Immature natural killer cell (primary cell): ENCODE measurements around the gene TLCD3B. TPM values are rescaled to one million over a fixed set of nuclear protein-coding genes. Genes with fewer than 3 reads are reported as not detected.

Experiments
- DNase-seq, 3 donors: peaks; one replicate each; pipeline ENCODE4 v3.0.0; 2022; ENCODE audit warnings: mixed read lengths in 1 of 3
- H3K27ac Mint-ChIP-seq, 6 donors: one replicate each; pipeline ENCODE4 v1.8.0; 2020; ENCODE audit warnings: mixed read lengths in 6 of 6, mild to moderate bottlenecking in 5 of 6, inconsistent platforms in 4 of 6, moderate library complexity in 3 of 6
- H3K27me3 Mint-ChIP-seq, 3 donors: one replicate each; pipeline ENCODE4 v1.8.0; 2020 to 2021; ENCODE audit warnings: low read depth in 3 of 3, mild to moderate bottlenecking in 3 of 3, mixed read lengths in 3 of 3, moderate library complexity in 3 of 3, inconsistent platforms in 1 of 3
- H3K36me3 Mint-ChIP-seq, 3 donors: one replicate each; pipeline ENCODE4 v1.8.0; 2020; ENCODE audit warnings: mixed read lengths in 3 of 3, inconsistent platforms in 2 of 3, mild to moderate bottlenecking in 2 of 3
- H3K4me1 Mint-ChIP-seq, 2 donors: one replicate each; pipeline ENCODE4 v1.8.0; 2020; ENCODE audit warnings: inconsistent platforms in 2 of 2, mild to moderate bottlenecking in 2 of 2, mixed read lengths in 2 of 2, moderate library complexity in 1 of 2
- H3K4me3 Mint-ChIP-seq, 5 donors: one replicate each; pipeline ENCODE4 v1.8.0; 2020; ENCODE audit warnings: mild to moderate bottlenecking in 5 of 5, mixed read lengths in 5 of 5, inconsistent platforms in 3 of 5, moderate library complexity in 3 of 5
- H3K9me3 Mint-ChIP-seq, 6 donors: one replicate each; pipeline ENCODE4 v1.8.0; 2020; ENCODE audit warnings: mild to moderate bottlenecking in 6 of 6, mixed read lengths in 6 of 6, inconsistent platforms in 4 of 6, moderate library complexity in 3 of 6
- polyA plus RNA-seq, 3 donors: library from polyadenylated mRNA; unstranded; fragments of 300-500 nt; fragmentation: Illumina TruSeq; gene quantifications; one replicate each; pipeline ENCODE4 v1.2.3, GENCODE V29; 2021

TLCD3B gene
- polyA plus RNA-seq, 3 donors from 2014 or later, result not detected

DNA sequence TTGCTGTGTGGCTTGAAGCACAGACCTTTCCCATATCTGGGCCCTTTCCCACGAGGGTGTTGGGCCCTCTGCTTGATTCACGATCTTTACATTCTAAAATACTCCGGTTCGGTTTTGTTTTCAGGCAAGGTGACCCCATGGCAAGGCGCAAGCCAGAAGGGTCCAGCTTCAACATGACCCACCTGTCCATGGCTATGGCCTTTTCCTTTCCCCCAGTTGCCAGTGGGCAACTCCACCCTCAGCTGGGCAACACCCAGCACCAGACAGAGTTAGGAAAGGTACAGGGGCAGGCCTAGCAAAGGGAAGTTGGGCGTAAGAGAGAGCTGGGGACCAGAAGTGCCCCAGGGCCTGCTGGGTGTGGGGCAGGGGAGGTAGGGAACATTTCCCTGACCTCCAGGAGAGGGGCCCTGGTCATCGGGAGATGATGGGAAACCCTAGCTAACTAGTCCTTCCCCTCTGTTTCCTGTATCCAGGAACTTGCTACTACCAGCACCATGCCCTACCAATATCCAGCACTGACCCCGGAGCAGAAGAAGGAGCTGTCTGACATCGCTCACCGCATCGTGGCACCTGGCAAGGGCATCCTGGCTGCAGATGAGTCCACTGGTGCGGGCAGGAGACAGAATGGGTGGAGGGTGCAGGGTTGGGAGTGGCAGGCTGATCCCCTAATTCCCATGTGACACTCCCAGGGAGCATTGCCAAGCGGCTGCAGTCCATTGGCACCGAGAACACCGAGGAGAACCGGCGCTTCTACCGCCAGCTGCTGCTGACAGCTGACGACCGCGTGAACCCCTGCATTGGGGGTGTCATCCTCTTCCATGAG, 35.9 kb upstream of the TLCD3B start:
- Mint-ChIP-seq H3K4me1 (peaks cover 30 to 38% of the 10 kb centered on the region in 2 donors), H3K27ac (peak overlapping the region; percentile 96 to 99 (median 98)), H3K27me3 (peaks cover 6 to 20% (median 13%) of the 10 kb centered on the region in 3 donors), H3K36me3 (peaks cover 7 to 26% (median 10%) of the 10 kb centered on the region in 3 donors), H3K4me3 (peak overlapping the region; percentile 98 to 99 (median 99)), H3K9me3 (no peaks in the 10 kb centered on the region)
- DNase-seq, result peak in 1 of 3 donors; percentile 29

DNA sequence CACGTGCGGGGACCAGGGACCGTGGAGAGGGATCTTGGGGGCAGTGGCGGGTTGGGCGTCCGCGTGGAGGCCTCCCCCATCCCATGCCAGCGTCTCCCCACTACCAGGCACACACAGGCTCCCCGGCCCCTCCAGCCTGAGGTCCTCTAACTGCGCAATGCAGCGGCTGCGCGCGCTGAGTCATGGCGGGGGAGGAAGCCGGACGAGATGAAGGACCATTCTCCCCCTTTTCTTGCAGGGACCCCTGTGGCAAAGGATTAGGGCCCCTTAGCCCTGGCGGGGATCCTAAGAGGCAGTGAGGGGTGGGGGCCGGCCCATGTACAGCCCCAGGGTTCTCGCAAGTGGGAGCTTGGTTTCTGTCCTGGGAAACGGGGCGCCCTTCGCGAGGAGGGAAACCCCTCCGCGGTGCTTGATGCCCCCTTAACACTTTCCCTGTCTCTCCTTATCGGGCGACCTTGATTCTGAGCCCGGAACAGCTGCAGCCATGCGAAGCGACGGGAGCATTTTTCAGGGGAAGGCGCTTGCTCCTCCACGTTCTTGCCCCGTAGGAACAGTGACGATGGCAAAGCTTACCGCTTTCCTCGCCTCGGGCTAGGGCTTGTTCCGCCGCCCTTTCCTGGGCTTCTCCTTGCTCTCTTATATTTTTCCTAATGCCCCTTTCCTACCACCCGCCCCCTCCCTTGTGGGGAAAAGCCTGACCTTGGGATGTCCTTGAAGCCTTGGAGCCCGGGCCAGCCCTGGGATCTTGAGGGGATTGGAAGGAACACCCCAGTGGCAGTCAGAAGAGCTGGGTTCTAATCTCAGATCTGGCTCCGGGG, 35.1 kb upstream of the TLCD3B start:
- Mint-ChIP-seq H3K4me1 (peaks cover 30 to 38% of the 10 kb centered on the region in 2 donors), H3K4me3 (peak overlapping the region; percentile 98 to 99 (median 99)), H3K9me3 (no peaks in the 10 kb centered on the region), H3K27me3 (peaks cover 6 to 20% (median 13%) of the 10 kb centered on the region in 3 donors), H3K27ac (peak overlapping the region; percentile 96 to 99 (median 98)), H3K36me3 (peaks cover 7 to 21% (median 8%) of the 10 kb centered on the region in 3 donors)
- no peak for DNase-seq

DNA sequence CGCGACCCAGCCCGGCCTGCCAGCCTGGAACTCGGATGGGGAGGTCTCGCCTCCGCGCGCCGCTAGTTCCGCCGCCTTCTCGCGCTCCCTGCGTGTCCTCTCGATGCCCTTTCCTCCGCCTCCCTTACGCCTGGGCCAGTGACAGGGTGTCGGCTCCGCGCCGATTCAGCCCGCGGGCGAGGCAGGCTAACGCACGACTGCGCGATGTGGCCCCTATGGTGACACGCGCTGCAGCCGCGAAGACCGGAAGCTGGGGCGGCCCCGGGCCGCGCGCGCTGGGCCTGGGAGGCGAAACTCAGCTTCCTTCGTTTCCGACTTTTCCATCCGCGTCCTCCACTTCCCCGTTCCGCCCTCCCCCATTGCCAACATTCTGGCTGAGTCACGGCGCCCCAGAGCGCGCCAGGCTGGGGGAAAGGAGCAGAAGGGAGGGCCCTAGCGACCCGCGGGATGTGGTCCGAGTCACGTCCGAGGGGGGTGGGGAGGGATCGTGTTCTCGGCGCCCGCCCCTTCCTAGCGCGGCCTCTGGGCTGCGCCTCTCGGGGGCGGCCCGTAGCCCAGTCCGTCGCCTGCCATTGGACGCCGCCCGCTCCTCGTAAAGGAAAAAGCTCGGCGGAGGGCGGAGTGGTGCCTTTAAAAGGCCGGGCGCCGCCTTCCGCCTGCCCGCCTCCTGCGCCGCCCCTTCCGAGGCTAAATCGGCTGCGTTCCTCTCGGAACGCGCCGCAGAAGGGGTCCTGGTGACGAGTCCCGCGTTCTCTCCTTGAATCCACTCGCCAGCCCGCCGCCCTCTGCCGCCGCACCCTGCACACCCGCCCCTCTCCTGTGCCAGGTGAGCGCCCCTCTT, 34.3 kb upstream of the TLCD3B start, which contains the start of gene ALDOA:
Gene ALDOA (plus strand): TSS at position 659 of the 841 bp plus-strand sequence. CDS start 1,138 bp downstream, outside the sequence.
- peak within 1 kb of the TSS; percentile 96 to 99 (median 98) for H3K27ac Mint-ChIP-seq
- H3K27me3 Mint-ChIP-seq, result peaks cover 6 to 20% (median 13%) of the 10 kb centered on the region in 3 donors
- DNase-seq, result peak; percentile 95 to 97 (median 97)
- H3K4me1 Mint-ChIP-seq, result peaks cover 30 to 38% of the 10 kb centered on the region in 2 donors
- no peaks in the 10 kb centered on the region for H3K9me3 Mint-ChIP-seq
- peak within 1 kb of the TSS; percentile 98 to 99 (median 99) for H3K4me3 Mint-ChIP-seq
- H3K36me3 Mint-ChIP-seq, result peaks cover 7 to 17% (median 8%) of the 10 kb centered on the region in 3 donors

DNA sequence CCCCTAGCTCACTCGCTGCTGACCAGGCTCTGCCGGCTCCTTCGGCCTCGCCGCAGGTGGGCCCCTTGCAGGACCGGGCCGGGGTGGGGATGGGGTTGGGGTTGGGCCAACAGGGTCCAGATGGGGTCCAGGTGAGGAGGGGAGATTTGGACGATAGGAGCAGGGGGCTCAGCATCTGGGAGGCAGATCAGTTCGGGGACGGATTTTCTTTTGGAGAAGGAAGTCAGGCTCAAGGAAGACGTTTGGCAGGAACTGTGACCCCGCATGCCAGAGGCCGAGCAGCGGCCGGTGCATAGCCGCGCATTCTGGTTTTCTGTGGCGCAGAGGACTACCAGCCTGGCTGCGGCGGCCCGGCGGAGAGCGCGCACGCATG, 33.6 kb upstream of the TLCD3B start:
- peaks cover 6 to 20% (median 13%) of the 10 kb centered on the region in 3 donors for H3K27me3 Mint-ChIP-seq
- H3K4me3 Mint-ChIP-seq, result peak overlapping the region; percentile 98 to 99 (median 99)
- H3K36me3 Mint-ChIP-seq, result peaks cover 7 to 15% (median 8%) of the 10 kb centered on the region in 3 donors
- peak overlapping the region; percentile 96 to 100 (median 98) for H3K27ac Mint-ChIP-seq
- no peak for DNase-seq
- peaks cover 30 to 38% of the 10 kb centered on the region in 2 donors for H3K4me1 Mint-ChIP-seq
- H3K9me3 Mint-ChIP-seq, result no peaks in the 10 kb centered on the region

DNA sequence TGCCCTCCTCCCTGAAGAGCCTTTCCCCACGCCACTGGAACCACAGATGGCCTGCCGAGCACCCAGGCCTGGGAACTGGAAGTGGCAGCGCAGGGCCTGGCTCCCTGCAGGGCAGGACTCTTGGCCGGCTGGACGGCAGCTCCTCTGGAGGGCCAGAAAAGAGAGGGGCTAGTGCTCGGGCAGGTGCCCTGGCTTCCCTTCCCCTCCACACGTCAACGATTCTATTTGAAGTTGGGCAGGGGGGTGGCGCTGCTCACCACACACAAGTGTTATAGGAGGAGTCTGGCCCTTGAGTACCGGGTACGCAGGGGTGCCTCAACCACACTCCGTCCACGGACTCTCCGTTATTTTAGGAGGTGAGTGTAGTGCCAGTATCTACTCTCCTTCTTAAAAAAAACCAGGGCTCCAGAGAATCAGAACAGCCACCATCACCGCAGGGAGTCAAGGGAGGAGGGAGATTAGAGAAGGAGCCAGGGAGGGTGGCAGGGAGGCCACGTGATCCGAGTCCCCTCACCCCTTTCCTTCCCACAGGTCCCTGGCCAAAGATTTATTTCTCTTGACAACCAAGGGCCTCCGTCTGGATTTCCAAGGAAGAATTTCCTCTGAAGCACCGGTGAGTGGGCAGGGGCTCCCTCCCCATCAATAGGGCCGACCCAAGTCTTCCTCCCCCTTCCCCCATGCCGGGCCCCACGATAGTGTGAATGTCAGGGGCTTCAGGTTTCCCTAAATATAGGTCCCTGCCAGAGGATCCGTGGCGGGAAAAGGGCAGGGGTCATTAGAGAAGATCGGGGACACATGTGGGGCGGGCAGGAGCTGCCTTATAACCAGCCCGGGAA, 33.0 kb upstream of the TLCD3B start:
- Mint-ChIP-seq H3K36me3 (peaks cover 7 to 15% (median 8%) of the 10 kb centered on the region in 3 donors), H3K9me3 (no peaks in the 10 kb centered on the region), H3K4me3 (peak overlapping the region; percentile 98 to 99 (median 99)), H3K27me3 (peaks cover 6 to 20% (median 13%) of the 10 kb centered on the region in 3 donors), H3K27ac (peak overlapping the region; percentile 95 to 100 (median 98)), H3K4me1 (peaks cover 30 to 35% of the 10 kb centered on the region in 2 donors)
- peak; percentile 66 to 71 (median 66) for DNase-seq

DNA sequence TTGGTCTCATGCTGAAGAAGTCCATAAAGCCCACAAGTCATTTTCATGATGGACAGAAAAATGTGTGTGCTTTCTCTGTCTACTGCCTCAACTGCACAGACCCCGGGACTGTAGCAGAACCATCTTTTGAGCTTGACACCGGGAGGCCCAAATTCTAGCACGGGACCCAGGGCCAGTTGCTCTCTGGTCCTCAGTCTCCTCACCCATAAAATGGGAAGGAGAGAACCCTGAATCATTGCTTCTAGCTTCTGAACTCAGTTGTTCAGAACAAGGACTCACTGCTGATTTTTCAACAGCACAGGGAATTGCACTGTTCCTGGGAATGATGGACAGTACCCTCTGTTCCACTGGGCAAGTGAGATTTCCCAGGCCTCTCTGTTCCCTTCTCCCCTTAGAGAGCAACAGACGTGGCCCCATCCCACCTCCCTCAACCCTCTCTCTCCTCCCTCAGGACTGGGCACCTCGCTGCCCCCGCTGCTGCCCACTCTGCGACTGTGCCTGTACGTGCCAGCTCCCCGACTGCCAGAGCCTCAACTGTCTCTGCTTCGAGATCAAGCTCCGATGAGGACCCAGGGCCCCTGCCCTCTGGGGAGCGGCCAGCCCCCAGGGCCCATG, 32.3 kb upstream of the TLCD3B start:
- H3K27ac Mint-ChIP-seq, result peak overlapping the region; percentile 95 to 100 (median 98)
- no peak for DNase-seq
- peaks cover 6 to 18% (median 13%) of the 10 kb centered on the region in 3 donors for H3K27me3 Mint-ChIP-seq
- peaks cover 24 to 32% of the 10 kb centered on the region in 2 donors for H3K4me1 Mint-ChIP-seq
- H3K4me3 Mint-ChIP-seq, result peak overlapping the region; percentile 98 to 99 (median 99)
- no peaks in the 10 kb centered on the region for H3K9me3 Mint-ChIP-seq
- peaks cover 3 to 10% (median 7%) of the 10 kb centered on the region in 3 donors for H3K36me3 Mint-ChIP-seq

DNA sequence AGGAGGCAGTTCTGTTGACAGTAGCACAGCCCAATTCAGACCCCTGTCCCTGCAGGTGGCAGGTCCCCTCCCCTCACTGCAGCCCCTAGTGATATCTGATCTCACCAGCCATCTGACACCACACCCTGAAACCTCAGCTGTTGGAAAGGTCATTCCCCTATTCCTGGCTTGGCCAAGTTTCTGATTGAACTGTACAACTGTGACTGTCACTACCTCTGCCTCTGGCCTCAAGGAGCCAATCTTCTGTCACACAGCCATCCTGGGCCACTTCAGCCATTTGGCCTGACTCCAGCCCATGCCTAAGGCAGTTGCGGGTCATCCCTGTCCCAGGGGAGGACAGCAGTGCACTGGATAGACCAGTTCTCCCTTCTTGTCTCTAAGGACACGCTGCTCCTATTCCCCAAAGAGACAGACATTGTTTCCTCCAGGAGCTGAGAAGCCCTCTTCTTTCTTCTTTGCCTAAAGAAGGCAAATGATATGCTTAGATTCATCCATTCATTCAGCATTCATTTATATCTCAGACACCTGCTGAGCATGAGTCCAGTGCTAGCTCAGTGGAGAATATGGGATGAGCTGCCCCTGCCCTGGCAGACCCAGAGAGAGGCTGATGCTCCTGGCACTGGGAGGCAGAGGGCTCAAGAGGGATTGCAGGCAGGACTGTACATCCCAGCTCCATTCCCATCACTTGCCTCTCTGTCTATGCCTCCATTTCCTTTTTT, 29.9 kb upstream of the TLCD3B start:
- H3K36me3 Mint-ChIP-seq, result no peaks in the 10 kb centered on the region
- H3K27me3 Mint-ChIP-seq, result peaks cover 6 to 16% (median 13%) of the 10 kb centered on the region in 3 donors
- DNase-seq, result no peak
- H3K27ac Mint-ChIP-seq, result peak overlapping the region in 1 of 6 donors; percentile 63
- peaks cover 8 to 14% of the 10 kb centered on the region in 2 donors for H3K4me1 Mint-ChIP-seq
- H3K9me3 Mint-ChIP-seq, result no peaks in the 10 kb centered on the region
- H3K4me3 Mint-ChIP-seq, result no peak overlapping the region

DNA sequence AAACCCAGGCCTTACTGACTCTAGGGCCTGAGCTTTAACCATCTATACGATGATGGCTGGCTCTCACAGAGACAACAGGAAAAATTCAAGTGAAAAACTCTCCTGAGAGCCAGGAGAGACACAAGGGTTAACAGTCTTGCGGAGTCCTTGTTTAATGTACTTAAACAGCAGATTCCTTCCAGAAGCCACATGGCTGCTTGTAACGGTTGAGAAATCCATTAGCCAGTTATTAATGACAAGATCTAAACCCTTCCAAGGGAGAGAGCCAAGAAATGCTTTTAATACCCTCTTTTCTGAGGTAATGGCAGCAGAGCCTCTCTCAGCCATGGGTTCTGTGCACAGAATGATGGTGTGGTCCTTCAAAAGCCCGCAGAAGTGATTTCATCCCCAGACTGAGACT, 29.3 kb upstream of the TLCD3B start:
- Mint-ChIP-seq H3K27ac (peak overlapping the region in 1 of 6 donors; percentile 63), H3K4me1 (peaks cover 8 to 12% of the 10 kb centered on the region in 2 donors), H3K27me3 (peaks cover 6 to 12% (median 10%) of the 10 kb centered on the region in 3 donors), H3K4me3 (no peak overlapping the region), H3K9me3 (no peaks in the 10 kb centered on the region), H3K36me3 (no peaks in the 10 kb centered on the region)
- DNase-seq, result no peak

DNA sequence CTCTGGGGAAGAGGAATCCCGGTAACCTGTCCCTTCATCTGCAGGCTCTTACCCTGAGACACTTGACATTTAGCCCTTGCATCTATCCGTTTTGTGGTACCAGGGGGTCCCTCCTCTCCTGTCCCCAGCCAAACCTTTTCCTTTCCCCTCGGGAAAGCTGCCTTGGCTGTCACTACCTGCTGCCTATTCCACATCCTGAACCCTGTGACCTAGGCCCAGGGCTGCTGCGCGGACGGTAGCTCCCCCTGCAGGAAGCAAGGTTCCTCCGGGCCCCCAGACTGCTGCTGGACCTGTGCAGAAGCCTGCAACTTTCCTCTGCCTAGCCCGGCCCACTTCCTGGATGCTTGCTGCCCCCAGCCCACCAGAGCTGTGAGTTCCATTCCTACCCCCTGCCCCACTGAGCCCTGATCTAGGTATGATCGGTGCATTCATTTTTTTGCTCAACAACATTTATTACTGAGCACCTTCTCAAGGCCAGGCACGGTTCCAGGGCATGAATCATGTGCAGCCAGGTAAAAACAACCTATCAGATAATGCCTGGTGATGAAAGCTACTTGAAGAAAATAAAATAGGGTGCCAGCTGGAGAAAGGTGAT, 24.0 kb upstream of the TLCD3B start:
- Mint-ChIP-seq H3K36me3 (no peaks in the 10 kb centered on the region), H3K27me3 (peaks cover 4 to 31% (median 9%) of the 10 kb centered on the region in 3 donors), H3K4me1 (peaks cover 0 to 14% of the 10 kb centered on the region in 2 donors), H3K27ac (no peak overlapping the region), H3K4me3 (peak overlapping the region in 3 of 5 donors; percentile 6 to 64 (median 41)), H3K9me3 (no peaks in the 10 kb centered on the region)
- DNase-seq, result no peak

DNA sequence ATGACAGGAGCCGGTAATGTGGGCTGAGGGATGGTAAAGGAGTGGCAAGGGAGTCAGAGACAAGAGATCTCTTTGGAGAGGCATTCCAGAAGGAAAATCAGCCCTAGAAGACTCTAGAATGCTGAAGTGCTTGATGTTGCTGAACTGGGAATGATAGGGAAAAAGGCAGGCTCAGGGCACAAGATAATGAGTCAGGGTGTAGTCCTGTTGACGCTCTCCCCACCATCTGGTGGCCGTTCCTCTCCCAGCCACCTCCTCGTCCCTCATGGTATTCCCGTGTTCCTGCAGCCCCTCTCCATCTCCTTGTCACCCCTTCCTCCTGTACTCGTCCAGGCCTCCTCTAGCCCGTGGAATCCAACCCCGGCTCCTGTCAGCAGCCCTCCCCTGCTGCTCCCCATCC, 23.4 kb upstream of the TLCD3B start:
- Mint-ChIP-seq H3K27ac (peak overlapping the region in 1 of 6 donors; percentile 56), H3K4me1 (peaks cover 0 to 14% of the 10 kb centered on the region in 2 donors), H3K9me3 (no peaks in the 10 kb centered on the region), H3K27me3 (peaks cover 4 to 32% (median 9%) of the 10 kb centered on the region in 3 donors), H3K36me3 (no peaks in the 10 kb centered on the region), H3K4me3 (peak overlapping the region in 4 of 5 donors; percentile 57 to 73 (median 66))
- no peak for DNase-seq

DNA sequence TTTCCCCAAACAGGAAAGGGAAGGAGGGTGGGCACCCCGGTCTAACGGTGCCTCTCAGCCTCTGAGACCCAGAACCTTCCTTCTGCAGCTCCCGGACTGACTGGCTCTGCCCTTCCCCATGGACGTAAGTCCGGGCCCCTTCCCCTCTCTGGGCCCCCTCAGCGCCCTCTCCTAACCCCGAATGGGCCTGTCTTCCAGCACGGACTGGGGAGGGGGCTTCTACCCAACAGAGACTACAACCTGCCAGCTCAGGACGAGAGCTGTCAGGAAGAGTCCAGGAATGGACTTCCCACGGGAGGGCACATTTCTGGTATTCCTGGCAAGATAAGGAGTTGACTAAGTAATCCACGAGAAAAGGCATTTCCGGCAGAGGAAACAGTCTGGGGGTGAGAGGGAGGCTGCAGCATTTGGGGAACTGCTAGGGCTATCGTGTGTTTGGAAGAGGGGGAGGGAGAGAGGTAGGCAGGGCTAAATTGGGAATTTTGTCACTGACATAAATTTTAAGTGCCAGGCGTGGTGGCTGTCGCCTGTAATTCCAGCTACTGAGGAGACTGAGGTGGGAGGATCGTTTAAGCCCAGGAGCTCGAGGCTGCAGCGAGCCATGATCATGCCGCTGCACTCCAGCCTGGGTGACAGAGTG, 22.4 kb upstream of the TLCD3B start:
- no peak for DNase-seq
- Mint-ChIP-seq H3K27me3 (peaks cover 4 to 32% (median 9%) of the 10 kb centered on the region in 3 donors), H3K4me3 (peak overlapping the region; percentile 54 to 74 (median 63)), H3K4me1 (peaks cover 0 to 14% of the 10 kb centered on the region in 2 donors), H3K36me3 (no peaks in the 10 kb centered on the region), H3K9me3 (no peaks in the 10 kb centered on the region), H3K27ac (peak overlapping the region in 3 of 6 donors; percentile 24 to 75 (median 43))
